Esophagus muscularis mucosa (tissue), 4 donors: Measurements from ENCODE around the gene DDX19B.

ENCODE experiments used
- EP300 ChIP-seq: sonication (generic); formaldehyde crosslinking; IDR thresholded peaks from one replicate; pipeline ENCODE4 v1.6.1; 2017; ENCODE audit warnings: antibody characterized with exemption
- POLR2A ChIP-seq: fragments of 450-650 bp; IDR thresholded peaks from one replicate; pipeline ENCODE4 v1.6.1; 2017; ENCODE audit warnings: antibody characterized with exemption, moderate library complexity, mild to moderate bottlenecking, low read depth
- TF ChIP-seq, protein P1 (sequence below), 3 experiments: fragments of 200-600 bp in 2 of 3; fragments of 450-650 bp in 1 of 3; sonication (generic) in 2 of 3; IDR thresholded peaks; one replicate each; pipeline ENCODE4 v1.5.1; 2017 to 2019; ENCODE audit warnings: antibody characterized with exemption in 3 of 3, mild to moderate bottlenecking in 2 of 3, moderate library complexity in 1 of 3

DNA sequence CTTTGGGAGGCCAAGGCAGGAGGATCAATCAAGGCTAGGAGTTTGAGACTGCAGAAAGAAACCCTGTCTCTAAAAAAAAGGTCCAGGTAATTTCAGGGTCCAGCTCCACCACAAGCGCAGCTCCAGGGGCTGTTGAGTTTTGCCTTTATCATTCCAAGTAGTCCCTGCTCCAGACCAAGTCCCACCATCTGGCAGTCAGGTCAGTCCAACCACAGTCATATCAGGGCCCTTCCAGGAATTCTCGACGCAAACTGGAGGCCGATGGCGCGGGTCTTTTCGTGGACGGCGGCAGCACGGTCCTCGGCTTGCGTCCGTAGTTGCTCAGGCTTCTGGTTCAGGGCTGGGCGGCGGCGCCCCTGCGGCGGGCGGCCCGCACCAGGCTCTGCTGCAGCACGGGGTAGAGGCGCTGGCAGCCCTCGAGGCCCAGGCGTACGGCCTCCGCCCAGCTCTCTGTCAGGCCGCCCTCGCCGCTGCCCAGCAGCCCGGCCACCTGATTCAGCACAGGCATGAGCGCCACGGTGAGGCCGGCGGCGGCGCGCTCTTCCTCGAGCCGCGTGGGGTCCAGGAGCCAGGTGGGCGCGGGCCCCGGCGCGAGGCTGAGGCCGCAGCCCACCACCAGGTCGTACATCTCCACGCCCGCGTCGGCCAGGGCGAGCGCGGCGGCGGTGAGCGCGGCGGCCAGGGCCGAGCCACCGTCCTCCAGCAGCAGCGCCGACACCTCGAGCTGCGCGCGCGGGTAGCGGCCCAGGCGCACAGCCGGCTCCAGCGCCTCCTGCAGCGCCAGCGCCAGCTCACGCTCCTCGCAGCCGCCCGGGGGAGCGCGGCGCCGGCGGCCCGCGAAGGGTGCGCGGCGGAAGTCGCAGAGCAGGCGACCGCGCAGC lies 48.0 kb upstream of the DDX19B start:
- TF ChIP-seq, protein P1, sequence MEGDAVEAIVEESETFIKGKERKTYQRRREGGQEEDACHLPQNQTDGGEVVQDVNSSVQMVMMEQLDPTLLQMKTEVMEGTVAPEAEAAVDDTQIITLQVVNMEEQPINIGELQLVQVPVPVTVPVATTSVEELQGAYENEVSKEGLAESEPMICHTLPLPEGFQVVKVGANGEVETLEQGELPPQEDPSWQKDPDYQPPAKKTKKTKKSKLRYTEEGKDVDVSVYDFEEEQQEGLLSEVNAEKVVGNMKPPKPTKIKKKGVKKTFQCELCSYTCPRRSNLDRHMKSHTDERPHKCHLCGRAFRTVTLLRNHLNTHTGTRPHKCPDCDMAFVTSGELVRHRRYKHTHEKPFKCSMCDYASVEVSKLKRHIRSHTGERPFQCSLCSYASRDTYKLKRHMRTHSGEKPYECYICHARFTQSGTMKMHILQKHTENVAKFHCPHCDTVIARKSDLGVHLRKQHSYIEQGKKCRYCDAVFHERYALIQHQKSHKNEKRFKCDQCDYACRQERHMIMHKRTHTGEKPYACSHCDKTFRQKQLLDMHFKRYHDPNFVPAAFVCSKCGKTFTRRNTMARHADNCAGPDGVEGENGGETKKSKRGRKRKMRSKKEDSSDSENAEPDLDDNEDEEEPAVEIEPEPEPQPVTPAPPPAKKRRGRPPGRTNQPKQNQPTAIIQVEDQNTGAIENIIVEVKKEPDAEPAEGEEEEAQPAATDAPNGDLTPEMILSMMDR (IDR thresholded peaks at IDR 0.05): no peak
- TF ChIP-seq POLR2A: no peak
- TF ChIP-seq EP300: no peak
